H9 (cell line): ENCODE results near the gene ASPRV1. TPM values are rescaled to one million over a fixed set of nuclear protein-coding genes. Genes with fewer than 3 reads are reported as not detected.

Experiments used
- DNase-seq: peaks from one replicate; pipeline ENCODE4 v3.0.0-alpha.2; 2017
- H2AFZ ChIP-seq: one replicate; pipeline ENCODE4 v1.6.1; 2013; ENCODE audit warnings: mild to moderate bottlenecking, low read length, control low read depth, moderate library complexity
- H2AK5ac ChIP-seq: 2 replicates; pipeline ENCODE4 v1.6.1; 2013; ENCODE audit warnings: low read length, control low read depth, mixed read lengths; ENCODE audit not compliant: insufficient read length
- H2BK120ac ChIP-seq: one replicate; pipeline ENCODE4 v1.6.1; 2013; ENCODE audit warnings: low read depth, mild to moderate bottlenecking, low read length, control low read depth, inconsistent platforms; ENCODE audit not compliant: poor library complexity, severe bottlenecking
- H2BK12ac ChIP-seq: 2 replicates; pipeline ENCODE4 v1.6.1; 2013; ENCODE audit warnings: low read length, control low read depth, mixed read lengths, low read depth; ENCODE audit not compliant: insufficient read length
- H2BK15ac ChIP-seq: 2 replicates; pipeline ENCODE4 v1.6.1; 2013; ENCODE audit warnings: low read depth, low read length, control low read depth
- H2BK20ac ChIP-seq: one replicate; pipeline ENCODE4 v1.6.1; 2013; ENCODE audit warnings: low read depth, mild to moderate bottlenecking, low read length, control low read depth, inconsistent platforms; ENCODE audit not compliant: poor library complexity, severe bottlenecking
- H2BK5ac ChIP-seq: 2 replicates; pipeline ENCODE4 v1.6.1; 2013; ENCODE audit warnings: low read length, control low read depth, mixed read lengths; ENCODE audit not compliant: insufficient read length
- H3K14ac ChIP-seq: 2 replicates; pipeline ENCODE4 v1.6.1; 2013; ENCODE audit warnings: low read length, control low read depth; ENCODE audit not compliant: insufficient read depth
- H3K18ac ChIP-seq: 2 replicates; pipeline ENCODE4 v1.6.1; 2013; ENCODE audit warnings: low read depth, mild to moderate bottlenecking, mixed read lengths, low read length, control low read depth; ENCODE audit not compliant: insufficient read length
- H3K23ac ChIP-seq: 2 replicates; pipeline ENCODE4 v1.6.1; 2013; ENCODE audit warnings: low read length, control low read depth, mixed read lengths, low read depth; ENCODE audit not compliant: insufficient read length
- H3K23me2 ChIP-seq: 2 replicates; pipeline ENCODE4 v1.6.1; 2013; ENCODE audit warnings: low read depth, mild to moderate bottlenecking, mixed read lengths, low read length, control low read depth; ENCODE audit not compliant: insufficient read length, poor library complexity, severe bottlenecking
- H3K27ac ChIP-seq: 2 replicates; pipeline ENCODE4 v1.5.1; 2013; ENCODE audit warnings: low read length, control low read depth, mixed read lengths, low read depth; ENCODE audit not compliant: insufficient read length
- H3K27me3 ChIP-seq: 2 replicates; pipeline ENCODE4 v1.6.1; 2013; ENCODE audit warnings: low read length, control low read depth, inconsistent platforms; ENCODE audit not compliant: insufficient read depth
- H3K4ac ChIP-seq: 2 replicates; pipeline ENCODE4 v1.6.1; 2013; ENCODE audit warnings: low read depth, mild to moderate bottlenecking, control low read depth, inconsistent platforms, low read length, moderate library complexity
- H3K4me1 ChIP-seq: 2 replicates; pipeline ENCODE4 v1.6.1; 2013; ENCODE audit warnings: low read length, control low read depth, inconsistent platforms; ENCODE audit not compliant: insufficient read depth
- H3K4me2 ChIP-seq: 2 replicates; pipeline ENCODE4 v1.6.1; 2013; ENCODE audit warnings: low read length, control low read depth, mixed read lengths; ENCODE audit not compliant: insufficient read length, insufficient read depth
- H3K56ac ChIP-seq: 2 replicates; pipeline ENCODE4 v1.6.1; 2013; ENCODE audit warnings: low read depth, mild to moderate bottlenecking, mixed read lengths, low read length, control low read depth; ENCODE audit not compliant: insufficient read length
- H3K79me1 ChIP-seq: 2 replicates; pipeline ENCODE4 v1.6.1; 2013; ENCODE audit warnings: low read depth, mild to moderate bottlenecking, moderate library complexity, low read length, control low read depth, inconsistent platforms; ENCODE audit not compliant: insufficient read depth, poor library complexity, severe bottlenecking
- H3K79me2 ChIP-seq: 2 replicates; pipeline ENCODE4 v1.6.1; 2013; ENCODE audit warnings: low read length, control low read depth, inconsistent platforms; ENCODE audit not compliant: insufficient read depth
- H3K9ac ChIP-seq: 2 replicates; pipeline ENCODE4 v1.6.1; 2013; ENCODE audit warnings: low read length, control low read depth, mixed read lengths; ENCODE audit not compliant: insufficient read length; ENCODE audit errors: extremely low read depth
- H3K9me3 ChIP-seq: one replicate; pipeline ENCODE4 v1.6.1; 2013; ENCODE audit warnings: low read depth, low read length, inconsistent platforms; ENCODE audit not compliant: control insufficient read depth
- H3T11ph ChIP-seq: one replicate; pipeline ENCODE4 v1.6.1; 2013; ENCODE audit warnings: mild to moderate bottlenecking, low read length, control low read depth, inconsistent platforms
- H4K20me1 ChIP-seq: one replicate; pipeline ENCODE4 v1.6.1; 2013; ENCODE audit not compliant: control insufficient read depth, insufficient read length, insufficient read depth
- H4K5ac ChIP-seq: 2 replicates; pipeline ENCODE4 v1.6.1; 2013; ENCODE audit warnings: low read depth, mild to moderate bottlenecking, mixed read lengths, low read length, control low read depth; ENCODE audit not compliant: insufficient read length
- H4K8ac ChIP-seq: replicated peaks from 2 replicates; pipeline ENCODE4 v1.6.1; 2013; ENCODE audit warnings: low read length, control low read depth, mixed read lengths, low read depth; ENCODE audit not compliant: insufficient read length
- H4K91ac ChIP-seq: 2 replicates; pipeline ENCODE4 v1.6.1; 2013; ENCODE audit warnings: low read depth, mild to moderate bottlenecking, moderate library complexity, mixed read lengths, low read length, control low read depth; ENCODE audit not compliant: insufficient read length
- H3K27ac Mint-ChIP-seq, 3 experiments: 2 replicates in 2 of 3; 3 replicates in 1 of 3; pipeline ENCODE4 v1.8.0; 2020 to 2021; ENCODE audit warnings: mixed read lengths in 3 of 3, mild to moderate bottlenecking in 1 of 3, moderate library complexity in 1 of 3
- H3K27me3 Mint-ChIP-seq: 2 replicates; pipeline ENCODE4 v1.8.0; 2021; ENCODE audit warnings: low read depth, mild to moderate bottlenecking, moderate library complexity, mixed read lengths
- H3K36me3 Mint-ChIP-seq, 3 experiments: 2 replicates in 2 of 3; 3 replicates in 1 of 3; pipeline ENCODE4 v1.8.0; 2020 to 2021; ENCODE audit warnings: low read depth in 3 of 3, mixed read lengths in 3 of 3; ENCODE audit not compliant: insufficient read depth in 1 of 3
- H3K4me1 Mint-ChIP-seq, 2 experiments: 2 replicates each; pipeline ENCODE4 v1.8.0; 2020; ENCODE audit warnings: mixed read lengths in 2 of 2
- H3K4me3 Mint-ChIP-seq, 2 experiments: 2 replicates in 1 of 2; 3 replicates in 1 of 2; pipeline ENCODE4 v1.8.0; 2020 to 2021; ENCODE audit warnings: mild to moderate bottlenecking in 2 of 2, mixed read lengths in 2 of 2, moderate library complexity in 1 of 2
- H3K9me3 Mint-ChIP-seq, 2 experiments: 2 replicates in 1 of 2; 3 replicates in 1 of 2; pipeline ENCODE4 v1.8.0; 2020; ENCODE audit warnings: mild to moderate bottlenecking in 2 of 2, mixed read lengths in 2 of 2, moderate library complexity in 1 of 2
- WGBS: extraction: QIAGEN DNeasy Blood & Tissue Kit; methylation state at CpG from one replicate; pipeline ENCODE4 v1.1.7; 2013; ENCODE audit warnings: missing lambda C conversion rate, low lambda C conversion rate, mixed read lengths; ENCODE audit not compliant: insufficient read length; ENCODE audit errors: extremely low coverage; 5-methylcytosine and 5-hydroxymethylcytosine counted together
- total RNA-seq: library from RNA; stranded (reverse); gene quantifications from 2 replicates; pipeline ENCODE4 v1.2.1, GENCODE V29; 2021
- TF ChIP-seq, protein P1 (sequence below): fragments of 200-600 bp; sonication (generic); conservative IDR thresholded peaks from 3 replicates; pipeline ENCODE4 v1.8.0; 2021; ENCODE audit warnings: antibody characterized with exemption, mild to moderate bottlenecking

ASPRV1 gene
- total RNA-seq, 1 experiment from 2014 or later = 0.57 TPM

DNA sequence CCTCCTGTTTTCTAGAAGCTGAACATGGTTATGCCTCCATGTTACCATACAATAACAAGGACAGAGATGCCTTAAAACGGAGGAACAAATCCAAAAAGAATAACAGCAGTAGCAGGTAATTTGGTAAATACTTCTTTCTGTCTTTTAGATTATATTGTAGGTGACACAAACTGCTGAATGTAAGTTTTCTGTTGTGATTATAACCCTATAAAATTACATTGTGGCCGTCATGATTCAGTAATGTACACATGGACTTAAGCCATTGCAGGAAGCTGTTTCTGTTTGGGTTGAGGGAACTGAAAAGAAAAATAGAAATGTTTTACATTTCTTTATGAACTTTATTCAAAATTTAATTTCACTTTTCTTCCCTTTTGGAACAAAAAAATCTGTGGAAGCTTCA lies 45.3 kb downstream of the ASPRV1 start:
- Histone ChIP-seq H3K14ac (no peak overlapping the region), H3K56ac (no peak overlapping the region), H3K4ac (no peak overlapping the region), H3K79me2 (no peaks in the 10 kb centered on the region), H2BK15ac (no peak overlapping the region), H3K23ac (no peak overlapping the region), H3K4me2 (no peak overlapping the region), H4K20me1 (no peaks in the 10 kb centered on the region), H2BK20ac (no peak overlapping the region), H2AFZ (no peak overlapping the region), H4K8ac (no peak overlapping the region), H2BK5ac (no peak overlapping the region), H3K27me3 (no peaks in the 10 kb centered on the region), H3T11ph (no peak overlapping the region), H4K5ac (no peak overlapping the region), H3K79me1 (no peaks in the 10 kb centered on the region), H3K23me2 (peaks cover 3% of the 10 kb centered on the region), H2BK12ac (no peak overlapping the region), H3K27ac (no peak overlapping the region), H3K18ac (no peak overlapping the region), H3K9ac (no peak overlapping the region), H4K91ac (no peak overlapping the region), H2AK5ac (no peak overlapping the region), H3K9me3 (no peaks in the 10 kb centered on the region), H3K4me1 (no peaks in the 10 kb centered on the region), H2BK120ac (no peak overlapping the region)
- DNase-seq = no peak
- Mint-ChIP-seq H3K4me3 (peak overlapping the region; percentile 67 to 79), H3K4me1 (peaks cover 3 to 5% of the 10 kb centered on the region in 2 experiments; a peak in 1 of 4 replicates), H3K36me3 (peaks cover 0 to 2% (median 0%) of the 10 kb centered on the region in 3 experiments; a peak in 1 of 7 replicates), H3K27me3 (no peaks in the 10 kb centered on the region; the same call in 1 of the 2 replicates), H3K27ac (no peak overlapping the region), H3K9me3 (no peaks in the 10 kb centered on the region)
- TF ChIP-seq, protein P1, sequence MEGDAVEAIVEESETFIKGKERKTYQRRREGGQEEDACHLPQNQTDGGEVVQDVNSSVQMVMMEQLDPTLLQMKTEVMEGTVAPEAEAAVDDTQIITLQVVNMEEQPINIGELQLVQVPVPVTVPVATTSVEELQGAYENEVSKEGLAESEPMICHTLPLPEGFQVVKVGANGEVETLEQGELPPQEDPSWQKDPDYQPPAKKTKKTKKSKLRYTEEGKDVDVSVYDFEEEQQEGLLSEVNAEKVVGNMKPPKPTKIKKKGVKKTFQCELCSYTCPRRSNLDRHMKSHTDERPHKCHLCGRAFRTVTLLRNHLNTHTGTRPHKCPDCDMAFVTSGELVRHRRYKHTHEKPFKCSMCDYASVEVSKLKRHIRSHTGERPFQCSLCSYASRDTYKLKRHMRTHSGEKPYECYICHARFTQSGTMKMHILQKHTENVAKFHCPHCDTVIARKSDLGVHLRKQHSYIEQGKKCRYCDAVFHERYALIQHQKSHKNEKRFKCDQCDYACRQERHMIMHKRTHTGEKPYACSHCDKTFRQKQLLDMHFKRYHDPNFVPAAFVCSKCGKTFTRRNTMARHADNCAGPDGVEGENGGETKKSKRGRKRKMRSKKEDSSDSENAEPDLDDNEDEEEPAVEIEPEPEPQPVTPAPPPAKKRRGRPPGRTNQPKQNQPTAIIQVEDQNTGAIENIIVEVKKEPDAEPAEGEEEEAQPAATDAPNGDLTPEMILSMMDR = no peak
- WGBS = no CpG with 5 or more reads among the region's 2 CpGs
